GM18505 (cell line): Measurements from ENCODE around the gene FHL5.
"Not testable (repeated sequence)": the region's sequence is repeated elsewhere in the genome, so short reads cannot be mapped to it uniquely, and the experiment has no call there.

Source experiments
- ATAC-seq: cut with Tn5 transposase; IDR thresholded peaks from one replicate; pipeline ENCODE4 v1.9.1; 2021; ENCODE audit not compliant: unreplicated experiment
- POLR2A ChIP-seq: IDR thresholded peaks from 4 replicates; pipeline ENCODE4 v1.6.1; 2011; ENCODE audit warnings: borderline replicate concordance; ENCODE audit not compliant: insufficient read depth, insufficient read length; ENCODE audit errors: extremely low read depth

The FHL5 gene

DNA sequence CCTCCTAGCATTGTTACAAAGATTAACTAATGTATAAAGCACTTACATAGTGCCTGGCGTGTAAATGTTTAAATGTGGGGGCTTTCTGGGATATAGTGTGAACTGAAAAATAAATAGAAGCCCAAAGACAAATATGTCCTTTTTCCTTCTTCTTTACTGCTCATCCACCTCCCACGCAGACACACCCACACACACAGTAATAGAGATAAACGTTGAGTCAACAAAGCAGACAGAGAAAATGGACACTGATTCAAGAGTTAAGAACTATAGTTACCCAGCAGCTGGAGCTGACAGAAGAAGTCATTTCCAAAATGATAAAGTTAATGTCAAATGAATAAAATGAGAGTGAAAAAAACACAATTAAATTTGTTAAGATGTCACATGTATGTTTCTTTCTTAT lies 68.3 kb downstream of the FHL5 start:
- ATAC-seq = no peak
- TF ChIP-seq POLR2A = no peak

DNA sequence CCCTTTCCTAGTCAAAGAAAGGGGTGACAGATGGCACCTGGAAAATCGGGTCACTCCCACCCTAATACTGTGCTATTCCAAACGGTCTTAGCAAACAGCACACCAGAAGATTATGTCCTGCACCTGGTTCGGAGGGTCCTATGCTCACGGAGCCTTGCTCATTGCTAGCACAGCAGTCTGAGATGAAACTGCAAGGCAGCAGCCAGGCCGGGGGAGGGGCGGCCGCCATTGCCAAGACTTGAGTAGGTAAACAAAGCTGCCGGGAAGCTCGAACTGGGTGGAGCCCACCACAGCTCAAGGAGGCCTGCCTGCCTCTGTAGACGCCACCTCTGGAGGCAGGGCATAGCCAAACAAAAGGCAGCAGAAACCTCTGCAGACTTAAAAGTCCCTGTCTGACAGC lies 75.1 kb downstream of the FHL5 start:
- ATAC-seq = not testable (repeated sequence)

DNA sequence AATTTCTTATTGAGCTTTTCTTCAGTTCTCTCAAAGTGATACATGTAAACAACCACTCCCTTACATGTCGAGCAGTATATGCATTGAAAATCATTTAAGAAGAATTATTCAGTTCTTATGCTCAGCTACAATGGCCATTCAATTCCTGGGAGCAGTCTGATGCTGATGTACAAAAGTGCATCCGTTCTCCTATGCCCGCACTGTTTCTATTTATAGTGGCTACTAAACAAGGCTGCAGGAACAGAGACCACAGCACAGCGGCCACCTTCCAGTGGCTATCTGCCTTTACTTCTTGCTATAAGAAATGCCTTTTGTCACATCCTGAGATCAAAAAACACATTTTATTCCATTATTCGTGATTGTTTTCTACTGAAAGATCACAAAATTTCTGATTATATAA lies 82.2 kb downstream of the FHL5 start:
- no peak for ATAC-seq
- no peak for TF ChIP-seq POLR2A

DNA sequence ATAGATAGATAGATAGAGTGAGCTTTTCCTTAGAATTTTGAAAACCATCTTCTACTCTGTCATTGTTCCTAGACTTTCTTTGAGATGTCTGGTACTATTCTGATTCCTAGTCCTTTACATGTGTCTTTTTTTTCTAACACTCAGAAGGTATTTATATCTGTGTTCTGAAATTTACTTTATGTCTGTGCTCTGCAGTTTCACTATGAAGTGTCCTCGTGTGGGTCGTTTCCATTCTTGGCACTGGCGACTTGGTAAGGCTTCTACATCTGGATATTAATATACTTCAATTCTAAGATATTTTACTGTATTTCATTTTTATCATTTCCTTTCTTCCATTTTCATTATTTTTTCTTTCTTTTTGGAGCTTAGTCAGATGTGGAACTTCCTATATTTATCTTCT lies 87.0 kb downstream of the FHL5 start:
- peak; percentile 76 for ATAC-seq

DNA sequence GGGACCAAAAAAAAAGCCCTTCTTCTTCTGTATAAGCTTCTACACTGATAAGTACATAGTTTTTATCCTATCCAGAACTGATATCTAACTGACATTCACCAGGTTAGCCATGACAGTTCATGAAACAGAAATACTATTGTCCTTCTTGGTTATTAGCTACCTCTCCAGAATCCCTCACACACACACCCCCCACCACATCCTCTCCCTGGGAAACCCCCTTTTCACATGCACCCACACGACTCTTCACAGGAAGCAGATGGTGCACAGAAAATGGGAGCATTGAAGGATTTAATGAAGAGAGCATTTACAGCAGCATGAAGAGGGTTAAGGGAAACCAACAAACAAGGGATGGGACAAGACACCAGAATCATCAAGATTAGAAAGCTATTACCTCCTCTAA lies 88.9 kb downstream of the FHL5 start:
- no peak for ATAC-seq

More for the DNA sequence above, 87.0 kb downstream of the FHL5 start:
- TF ChIP-seq POLR2A = no peak

DNA sequence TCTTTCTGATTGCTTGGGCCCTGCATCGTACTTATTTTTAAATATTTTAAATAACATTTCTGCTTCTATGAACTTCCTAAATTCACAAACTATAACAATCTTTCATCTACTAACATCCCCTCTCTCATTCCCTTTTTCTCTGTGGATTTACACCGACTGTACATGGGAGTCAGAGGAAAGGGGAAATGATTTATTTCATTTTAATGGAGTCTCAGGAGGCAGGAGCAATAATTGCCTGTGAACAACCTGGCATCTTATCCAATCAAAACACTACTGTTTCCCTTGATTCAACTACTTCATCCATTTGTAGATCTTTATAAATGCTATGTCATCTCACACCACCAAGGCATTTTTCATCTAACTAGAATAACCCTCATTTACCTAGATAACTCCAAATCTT lies 89.6 kb downstream of the FHL5 start:
- TF ChIP-seq POLR2A = no peak
- ATAC-seq = no peak

More for the DNA sequence above, 88.9 kb downstream of the FHL5 start:
- TF ChIP-seq POLR2A = no peak

DNA sequence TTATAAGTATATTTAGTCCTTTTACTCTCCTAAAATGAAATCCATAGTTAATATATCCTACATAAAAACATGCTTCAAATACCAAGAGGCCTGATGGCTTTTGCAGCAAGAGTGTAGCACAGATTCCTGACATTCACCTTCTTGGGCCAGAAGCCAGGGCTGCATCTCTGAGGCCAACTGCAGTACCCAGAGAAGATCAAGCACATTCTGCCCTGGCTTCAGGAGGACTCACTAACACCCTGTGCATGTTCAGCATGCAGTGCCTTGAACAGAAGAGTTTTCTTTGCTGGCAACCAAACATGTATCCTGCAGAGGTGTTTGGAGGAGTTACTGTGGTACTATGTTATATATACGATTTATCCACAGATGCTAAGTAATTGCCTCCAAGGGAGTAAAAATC lies 90.3 kb downstream of the FHL5 start:
- no peak for TF ChIP-seq POLR2A
- ATAC-seq = no peak

DNA sequence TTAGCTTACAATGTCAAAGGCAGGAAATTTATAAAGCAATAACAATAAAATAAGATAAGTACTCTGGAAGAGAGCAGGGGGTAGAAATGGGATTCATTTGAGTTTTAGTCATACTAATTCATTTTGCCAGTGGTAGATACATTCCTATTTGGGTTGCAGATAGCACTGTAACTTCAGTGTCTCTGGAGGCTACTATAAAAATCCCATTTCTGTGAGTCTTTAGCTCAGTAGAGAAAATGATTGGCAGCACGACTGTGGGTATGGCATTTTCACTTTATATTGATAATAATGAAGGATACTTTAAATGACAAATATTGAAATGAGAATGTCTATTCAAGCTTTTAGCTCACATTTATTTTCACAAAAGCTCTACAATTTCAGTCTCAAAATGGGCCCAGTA lies 93.6 kb downstream of the FHL5 start:
- ATAC-seq = no peak
- no peak for TF ChIP-seq POLR2A

DNA sequence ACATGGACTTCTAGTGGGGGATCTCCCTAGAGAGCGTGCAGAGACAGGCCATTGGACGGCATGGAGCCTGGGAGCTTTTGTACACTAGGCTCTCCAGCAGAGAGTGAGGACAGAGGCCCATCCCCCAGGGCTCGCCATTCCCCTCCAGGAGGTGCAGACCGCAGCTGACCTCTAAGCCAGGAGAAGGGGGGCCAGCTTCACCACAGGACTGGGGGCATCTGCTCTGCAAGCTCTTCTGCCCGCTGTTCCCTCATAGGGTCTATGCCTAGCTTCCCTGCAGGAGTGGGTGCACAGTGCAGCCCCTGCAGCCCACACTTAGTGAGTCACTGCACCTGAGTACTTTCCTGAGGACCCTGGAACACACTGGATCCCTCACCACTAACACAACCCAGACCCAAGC lies 94.4 kb downstream of the FHL5 start:
- no peak for ATAC-seq
- TF ChIP-seq POLR2A = no peak

DNA sequence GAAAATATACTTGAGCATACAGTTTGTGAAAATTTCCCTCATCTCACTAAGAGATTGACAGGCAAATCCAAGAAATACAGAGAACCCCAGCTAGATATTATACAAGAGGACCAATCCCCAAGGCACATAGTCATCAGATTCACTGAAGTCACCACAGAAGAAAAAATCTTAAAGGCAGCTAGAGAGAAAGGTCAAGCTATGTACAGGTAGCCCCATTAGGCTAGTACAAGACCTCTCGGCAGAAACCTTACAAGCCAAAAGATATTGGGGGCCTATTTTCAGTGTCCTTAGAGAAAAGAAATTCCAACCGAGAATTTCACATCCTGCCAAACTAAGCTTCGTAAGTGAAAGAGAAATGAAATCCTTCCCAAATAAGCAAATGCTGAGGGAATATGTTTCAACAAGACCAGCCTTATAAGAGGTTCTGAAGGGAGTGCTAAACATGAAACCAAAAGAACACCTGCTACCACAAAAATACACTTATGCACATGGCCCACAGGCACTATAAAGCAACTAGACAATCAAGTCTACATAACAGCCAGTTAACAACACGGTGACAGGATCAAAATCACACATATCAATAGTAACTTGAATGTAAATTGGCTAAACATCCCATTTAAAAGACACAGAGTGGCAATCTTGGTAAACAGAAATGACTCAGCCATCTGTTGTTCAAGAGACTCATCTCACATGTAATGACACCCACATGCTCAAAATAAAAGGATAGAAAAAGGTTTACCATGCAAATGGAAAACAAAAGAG lies 96.3 kb downstream of the FHL5 start:
- TF ChIP-seq POLR2A = no peak
- no peak for ATAC-seq
